Stimulated activated CD8-positive, alpha-beta memory T cell treated with anti-CD3 and anti-CD28 coated beads, Interleukin-4, amount 100 ng/mL, for 1 hour (primary cell): ENCODE data around the gene IBTK.
"Not testable (repeated sequence)": the region's sequence is repeated elsewhere in the genome, so short reads cannot be mapped to it uniquely, and the experiment has no call there.

Source experiments
- DNase-seq, 2 donors: peaks; one replicate each; pipeline ENCODE4 v3.0.0-alpha.2; 2020; ENCODE audit warnings: low read depth in 2 of 2, low spot score in 1 of 2

Gene IBTK

GRCh38 chr6:82178077-82178758 lies 69.3 kb downstream of the IBTK start:
- DNase-seq = no peak

- DNase-seq = no peak
Measured at GRCh38 chr6:82176616-82177015, 70.9 kb downstream of the IBTK start.

DNA sequence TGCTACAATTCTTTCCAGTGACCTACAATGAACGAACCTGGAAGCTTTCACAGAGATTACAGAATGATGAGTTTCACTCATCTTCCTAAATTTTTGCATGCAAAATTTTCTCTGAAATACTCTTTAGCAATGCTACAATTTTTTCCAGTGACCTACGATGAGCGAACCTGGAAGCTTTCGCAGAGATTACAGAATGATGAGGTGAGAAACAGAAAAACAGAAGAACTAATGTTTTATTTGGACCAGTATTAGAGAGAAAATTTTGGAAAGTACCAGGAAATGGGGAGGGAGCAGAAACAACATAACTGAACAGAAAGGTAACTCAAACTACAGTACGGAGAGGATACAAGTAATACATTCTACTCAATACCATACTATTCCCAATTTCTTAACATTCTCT lies 75.0 kb downstream of the IBTK start:
- DNase-seq = no peak

GRCh38 chr6:82169138-82169876 lies 78.2 kb downstream of the IBTK start:
- DNase-seq = no peak

GRCh38 chr6:82166493-82166892 lies 81.1 kb downstream of the IBTK start:
- DNase-seq = no peak

DNA sequence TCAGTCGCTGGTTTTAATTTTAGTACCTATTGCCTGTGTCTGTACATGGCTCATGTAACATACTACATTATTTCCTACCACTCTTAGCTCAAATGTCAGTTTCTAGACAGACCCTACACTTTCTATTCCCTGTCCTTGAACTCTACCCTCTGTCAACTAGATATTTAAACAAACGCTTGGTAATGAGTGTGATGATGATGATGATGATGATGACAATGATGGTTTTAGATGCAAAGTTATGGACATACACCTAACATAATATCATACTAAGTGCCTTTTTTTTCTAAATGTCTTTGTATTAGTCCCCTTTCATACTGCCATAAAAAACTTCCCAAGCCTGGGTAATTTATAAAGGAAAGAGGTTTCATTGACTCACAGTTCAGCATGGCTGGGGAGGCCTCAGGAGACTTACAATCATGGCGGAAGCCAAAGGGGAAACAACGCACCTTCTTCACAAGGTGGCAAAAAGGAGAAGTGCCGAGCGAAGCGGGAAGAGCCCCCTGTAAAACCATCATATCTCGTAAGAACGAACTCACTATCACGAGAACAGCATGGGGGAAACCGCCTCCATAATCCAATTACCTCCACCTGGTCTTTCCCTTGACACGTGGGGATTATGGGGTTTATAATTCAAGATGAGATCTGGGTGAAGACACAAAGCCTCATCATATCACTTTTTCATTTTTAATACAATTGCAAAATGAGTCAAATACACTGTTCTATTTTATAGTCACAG lies 87.1 kb downstream of the IBTK start:
- DNase-seq = no peak

DNA sequence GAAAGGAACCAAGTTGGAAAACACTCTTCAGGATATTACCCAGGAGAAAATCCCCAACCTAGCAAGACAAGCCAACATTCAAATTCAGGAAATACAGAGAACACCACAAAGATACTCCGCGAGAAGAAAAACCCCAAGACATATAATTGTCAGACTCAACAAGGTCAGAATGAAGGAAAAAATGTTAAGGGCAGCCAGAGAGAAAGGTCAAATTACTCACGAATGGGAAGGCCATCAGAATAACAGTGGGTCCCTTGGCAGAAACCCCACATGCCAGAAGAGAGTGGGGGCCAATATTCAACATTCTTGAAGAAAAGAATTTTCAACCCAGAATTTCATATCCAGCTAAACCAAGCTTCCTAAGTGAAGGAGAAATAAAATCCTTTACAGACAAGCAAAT lies 94.8 kb downstream of the IBTK start:
- not testable (repeated sequence) for DNase-seq

- not testable (repeated sequence) for DNase-seq
Measured at GRCh38 chr6:82151147-82151546, 96.4 kb downstream of the IBTK start.

GRCh38 chr6:82145926-82146452 lies 101.6 kb downstream of the IBTK start:
- no peak for DNase-seq

DNA sequence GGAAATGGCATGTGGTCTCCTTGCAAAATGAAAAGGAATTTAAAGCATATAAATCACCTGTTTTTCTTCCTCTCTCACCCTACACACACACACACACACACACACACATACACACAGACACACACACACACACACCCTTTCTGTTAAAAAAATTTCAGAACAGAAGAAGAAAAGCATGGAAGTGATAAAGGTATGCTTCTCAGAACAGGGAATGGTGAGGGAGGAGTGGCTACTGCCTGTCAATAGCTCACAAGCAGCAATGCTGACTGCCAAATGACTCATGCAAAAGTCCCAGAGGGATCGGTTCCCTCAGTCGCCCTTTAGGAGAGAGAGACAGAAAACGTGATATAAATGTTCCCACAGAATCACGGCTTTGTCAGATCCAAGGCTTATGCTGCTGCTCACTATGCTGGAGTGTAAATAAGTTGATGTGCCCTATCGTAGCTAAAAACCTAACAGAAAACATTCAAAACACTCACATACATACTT lies 102.6 kb downstream of the IBTK start:
- DNase-seq = no peak

- DNase-seq = no peak
Measured at GRCh38 chr6:82144007-82144851, 103.3 kb downstream of the IBTK start.

- no peak for DNase-seq
Measured at GRCh38 chr6:82143041-82143481, 104.5 kb downstream of the IBTK start.

DNA sequence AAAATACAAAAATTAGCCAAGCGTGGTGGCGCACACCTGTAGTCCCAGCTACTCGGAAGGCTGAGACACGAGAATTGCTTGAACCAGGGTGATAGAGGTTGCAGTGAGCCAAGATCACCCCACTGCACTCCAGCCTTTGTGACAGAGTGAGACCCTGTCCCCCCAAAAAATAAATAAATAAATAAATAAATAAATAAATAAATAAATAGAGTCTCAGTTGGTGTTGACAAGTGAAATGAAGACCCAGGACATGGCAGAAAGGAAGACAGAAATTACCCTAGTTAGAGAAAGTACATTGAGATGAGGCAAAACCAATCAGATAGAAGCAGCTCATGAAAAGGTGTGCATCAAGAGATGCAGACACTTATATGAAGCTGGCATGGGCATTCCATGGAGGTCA lies 105.0 kb downstream of the IBTK start:
- DNase-seq = no peak

DNA sequence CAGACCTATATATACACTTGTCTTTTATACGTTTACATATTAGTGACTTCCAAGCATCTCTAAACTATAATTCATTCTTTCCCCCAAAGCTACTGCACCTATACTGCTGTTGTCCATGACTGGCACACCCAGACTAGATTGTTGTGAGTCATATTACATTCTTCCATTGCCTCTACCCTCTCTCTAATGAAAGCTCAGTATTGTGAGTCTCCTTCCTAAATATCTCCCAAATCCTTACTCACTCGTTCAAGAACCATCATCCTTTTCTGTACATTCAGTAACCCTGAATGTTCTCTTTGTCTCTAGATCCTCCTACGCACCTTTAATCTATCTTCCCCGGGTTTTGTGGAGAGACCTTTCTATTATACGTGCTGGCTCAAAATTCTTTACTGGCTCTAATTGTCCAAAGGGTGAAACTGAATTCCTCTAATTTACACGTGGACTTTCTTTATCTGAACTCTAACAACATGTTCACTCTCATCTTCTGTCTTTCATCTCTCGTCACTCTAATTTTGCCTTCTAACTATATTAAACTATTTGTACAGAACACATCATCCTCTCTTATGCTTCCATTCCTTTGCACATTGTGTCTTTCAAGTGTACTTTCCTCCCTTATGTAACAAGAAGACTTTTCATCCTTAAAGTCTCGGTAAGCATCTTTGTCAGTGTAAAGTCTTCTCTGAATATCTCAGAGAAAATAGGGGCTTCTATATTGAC lies 109.3 kb downstream of the IBTK start:
- DNase-seq = no peak

GRCh38 chr6:82131441-82131840 lies 116.1 kb downstream of the IBTK start:
- DNase-seq = no peak

DNA sequence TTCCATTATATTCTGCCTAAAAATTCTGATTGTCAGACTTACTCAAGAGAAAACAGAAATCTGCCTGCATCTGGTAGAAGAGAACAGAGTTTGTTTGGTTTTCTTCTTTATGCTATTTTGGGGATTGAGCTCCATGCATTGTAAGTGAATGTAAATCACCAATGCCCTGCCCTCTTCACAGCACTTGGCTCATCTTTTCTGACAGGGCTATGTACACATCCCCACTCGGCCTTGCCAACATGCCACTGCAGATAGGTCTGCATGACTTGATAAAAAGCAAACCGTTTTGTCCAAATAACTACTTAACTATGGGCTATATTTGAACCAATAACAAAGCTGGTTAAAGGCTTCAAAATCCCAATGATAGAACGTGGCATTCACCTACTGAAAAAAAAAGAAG lies 117.7 kb downstream of the IBTK start:
- DNase-seq = no peak

GRCh38 chr6:82128973-82129372 lies 118.6 kb downstream of the IBTK start:
- DNase-seq = not testable (repeated sequence)

GRCh38 chr6:82123632-82124031 lies 123.9 kb downstream of the IBTK start:
- DNase-seq = no peak
